GDM1 (cell line): ENCODE results near the gene CHST3.
"Not testable (repeated sequence)": the region's sequence is repeated elsewhere in the genome, so short reads cannot be mapped to it uniquely, and the experiment has no call there.

Source experiments
- DNase-seq: peaks from one replicate; lab custom pipeline; 2025; lab: John Stamatoyannopoulos, UW

The CHST3 gene

GRCh38 chr10:71973777-71974488, 9.7 kb downstream of the CHST3 start:
- no peak for DNase-seq

DNA sequence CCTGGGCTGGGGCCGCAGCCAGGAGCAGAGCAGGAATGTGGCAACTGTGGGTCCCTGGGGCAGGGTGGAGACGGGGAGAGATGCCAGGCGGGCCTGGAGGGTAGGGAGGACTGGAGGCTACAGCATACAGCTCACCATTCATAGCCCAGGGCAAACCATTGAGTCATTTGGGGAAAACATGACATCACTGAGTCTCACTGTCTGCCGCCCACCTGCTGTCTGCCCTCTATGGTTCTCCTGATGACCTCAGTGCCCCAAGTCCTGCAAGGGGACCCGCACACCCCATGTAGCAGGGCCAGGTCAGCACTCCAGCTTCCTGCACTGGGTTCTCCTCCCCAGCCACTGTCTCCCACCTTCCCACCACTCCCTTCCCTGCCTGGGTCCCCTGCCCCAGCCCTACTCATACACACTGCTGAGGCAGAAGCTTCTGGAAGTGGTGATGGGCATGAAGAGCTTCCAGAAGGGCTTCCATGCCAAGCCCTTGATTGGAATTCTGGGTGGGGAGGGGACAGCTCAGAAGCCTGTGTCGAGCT, 10.4 kb downstream of the CHST3 start:
- DNase-seq: no peak

DNA sequence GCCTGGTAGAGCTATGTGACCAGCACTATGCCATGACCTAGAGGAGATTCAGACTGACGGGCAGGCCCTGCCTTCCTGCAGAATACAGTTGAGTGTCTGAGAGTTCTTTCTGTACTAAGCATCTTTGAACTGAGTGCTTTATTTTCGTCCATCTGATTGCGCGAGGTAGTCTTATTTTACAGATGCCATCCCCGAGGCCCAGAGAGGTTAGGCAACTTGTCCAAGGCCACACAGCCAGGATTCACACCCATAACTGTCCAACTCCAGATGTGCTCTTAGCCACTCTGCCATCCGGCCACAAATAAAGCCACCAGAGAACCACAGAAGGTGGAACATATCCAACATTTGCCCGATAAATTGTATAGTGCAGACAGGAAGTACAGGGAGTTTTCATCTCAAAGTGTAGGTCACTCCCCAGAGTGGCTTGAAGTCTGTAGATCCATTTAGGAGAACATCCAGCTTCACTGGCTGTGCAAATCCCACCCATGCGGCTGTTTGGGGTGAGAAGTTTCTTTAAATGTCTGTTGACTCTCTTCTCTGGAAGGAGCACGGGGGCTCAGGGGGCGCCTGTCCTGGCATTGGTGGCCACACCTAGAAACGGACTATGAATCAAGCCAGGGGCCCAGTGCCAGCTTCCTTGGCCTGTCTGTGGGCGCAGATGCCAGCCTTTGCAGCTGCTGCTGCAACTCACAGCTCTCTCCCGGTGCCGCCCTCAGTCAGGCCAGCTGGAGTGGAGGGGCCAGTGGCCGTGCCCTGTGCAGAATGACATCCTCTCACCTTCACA, 11.1 kb downstream of the CHST3 start:
- DNase-seq: no peak

GRCh38 chr10:71975871-71976725, 11.9 kb downstream of the CHST3 start:
- no peak for DNase-seq

- not testable (repeated sequence) for DNase-seq
These were observed 13.4 kb downstream of the CHST3 start for GRCh38 chr10:71977614-71977903.

GRCh38 chr10:71978476-71978875, 14.3 kb downstream of the CHST3 start:
- no peak for DNase-seq

DNA sequence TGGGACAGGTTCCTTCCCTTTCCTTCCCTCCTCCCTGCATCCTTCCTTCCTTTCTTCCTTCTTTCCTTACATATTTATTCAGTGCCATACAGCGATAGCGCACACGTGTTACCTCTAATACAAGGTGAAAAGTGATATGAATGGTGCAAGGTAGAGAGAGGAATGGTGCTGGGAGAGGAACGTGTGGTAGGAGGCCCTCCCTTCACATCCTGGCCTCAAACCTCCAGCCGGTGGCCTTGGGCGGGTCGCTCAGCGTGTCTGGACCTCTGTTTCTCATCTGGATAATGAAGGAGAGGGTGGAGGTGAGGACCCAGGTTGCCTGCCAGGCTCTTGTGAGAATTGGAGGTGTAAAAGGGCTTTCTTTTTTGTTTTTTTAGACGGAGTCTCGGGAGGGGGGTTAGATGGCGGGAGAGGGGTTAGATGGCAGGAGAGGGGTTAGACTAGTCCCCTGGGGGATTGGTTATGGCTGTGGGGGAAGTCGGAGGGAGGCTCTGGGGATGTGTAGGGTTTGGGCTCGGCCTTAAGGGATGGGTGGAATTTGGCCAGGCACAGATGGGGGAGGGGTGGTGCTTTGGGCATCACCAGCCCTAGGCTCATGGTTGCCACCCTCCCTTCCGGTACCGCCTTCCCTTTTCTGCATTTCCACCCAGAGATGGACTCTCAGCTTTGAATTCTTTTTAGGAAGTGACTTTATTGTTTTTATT, 14.9 kb downstream of the CHST3 start:
- no peak for DNase-seq

- DNase-seq: no peak
These were observed 15.5 kb downstream of the CHST3 start for GRCh38 chr10:71979692-71980062.

- DNase-seq: no peak
These were observed 16.2 kb downstream of the CHST3 start for GRCh38 chr10:71980181-71981014.

DNA sequence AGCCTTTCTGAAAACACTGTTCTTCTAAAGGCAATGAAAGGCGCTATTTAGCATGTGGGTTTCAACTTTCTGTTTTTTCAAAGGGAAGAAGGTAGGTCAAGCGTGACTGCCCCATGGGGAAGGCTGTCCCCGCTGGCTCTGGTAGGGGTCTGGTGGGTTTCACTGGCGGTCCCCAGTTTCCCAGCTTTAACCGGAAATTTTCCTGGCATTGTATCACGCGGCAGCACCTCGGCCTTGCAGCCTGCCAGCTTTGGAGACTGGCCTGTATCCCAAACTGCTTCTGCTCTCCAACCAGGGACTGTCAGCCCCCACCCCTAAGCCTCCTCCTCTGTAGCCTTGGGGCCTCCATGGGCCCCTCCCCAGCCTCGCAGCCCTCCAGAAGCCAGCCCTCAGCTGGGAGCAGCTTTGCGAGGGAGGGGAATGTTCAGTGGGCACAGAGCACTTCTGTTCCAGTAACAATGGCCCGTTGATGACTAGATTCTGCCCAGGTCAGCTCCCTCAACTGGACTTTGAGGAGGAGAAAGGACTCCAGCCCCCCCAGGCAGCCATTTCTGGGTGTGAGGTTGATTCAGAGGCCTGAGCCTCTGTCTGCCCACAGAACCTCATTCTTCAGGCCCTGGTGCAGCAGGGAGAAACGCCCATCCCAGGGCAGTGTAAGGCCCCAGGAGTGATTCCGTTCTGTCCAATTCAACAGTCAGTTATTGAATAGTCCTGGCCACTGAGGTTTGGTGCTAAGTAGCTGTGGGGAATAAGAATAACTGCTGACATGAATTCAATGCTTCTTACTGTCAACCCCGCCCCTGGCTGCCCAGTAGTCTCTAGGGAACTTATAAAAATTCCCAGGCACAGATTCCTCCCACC, 17.1 kb downstream of the CHST3 start:
- no peak for DNase-seq

GRCh38 chr10:71981876-71982230, 17.7 kb downstream of the CHST3 start:
- no peak for DNase-seq

- no peak for DNase-seq
These were observed 18.3 kb downstream of the CHST3 start for GRCh38 chr10:71982269-71983178.

- no peak for DNase-seq
These were observed 20.1 kb downstream of the CHST3 start for GRCh38 chr10:71984126-71984808.

DNA sequence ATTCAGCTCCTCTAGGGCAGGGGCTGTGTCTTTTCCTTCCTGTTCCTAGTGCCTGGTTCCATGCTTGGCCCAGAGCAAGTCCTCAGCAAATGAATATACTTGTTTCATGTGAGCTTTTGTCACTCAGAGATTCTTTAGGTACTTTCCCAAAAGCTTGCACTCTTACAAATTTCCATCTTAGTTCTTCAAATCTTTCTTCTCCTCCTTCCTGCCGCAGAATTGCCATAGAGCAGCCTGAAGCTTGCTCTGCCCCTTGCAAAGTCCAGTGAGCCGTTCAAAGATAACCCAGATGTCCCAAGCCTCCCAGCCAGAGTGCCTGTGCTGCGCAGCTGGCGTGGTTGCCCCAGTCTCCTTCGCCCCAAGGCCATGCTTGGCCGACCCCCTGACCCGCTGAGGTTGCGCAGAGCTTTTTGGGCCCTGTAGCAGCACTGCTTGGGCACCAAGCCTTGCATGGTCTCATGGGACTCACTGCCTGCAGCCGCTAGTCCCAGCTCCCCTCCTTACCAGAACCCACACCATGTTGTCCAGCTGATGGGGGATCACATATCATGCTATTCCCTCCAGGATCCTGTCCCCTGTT, 20.7 kb downstream of the CHST3 start:
- DNase-seq: no peak

GRCh38 chr10:71985542-71986250, 21.5 kb downstream of the CHST3 start:
- no peak for DNase-seq

GRCh38 chr10:71988895-71989294, 24.7 kb downstream of the CHST3 start:
- DNase-seq: not testable (repeated sequence)

DNA sequence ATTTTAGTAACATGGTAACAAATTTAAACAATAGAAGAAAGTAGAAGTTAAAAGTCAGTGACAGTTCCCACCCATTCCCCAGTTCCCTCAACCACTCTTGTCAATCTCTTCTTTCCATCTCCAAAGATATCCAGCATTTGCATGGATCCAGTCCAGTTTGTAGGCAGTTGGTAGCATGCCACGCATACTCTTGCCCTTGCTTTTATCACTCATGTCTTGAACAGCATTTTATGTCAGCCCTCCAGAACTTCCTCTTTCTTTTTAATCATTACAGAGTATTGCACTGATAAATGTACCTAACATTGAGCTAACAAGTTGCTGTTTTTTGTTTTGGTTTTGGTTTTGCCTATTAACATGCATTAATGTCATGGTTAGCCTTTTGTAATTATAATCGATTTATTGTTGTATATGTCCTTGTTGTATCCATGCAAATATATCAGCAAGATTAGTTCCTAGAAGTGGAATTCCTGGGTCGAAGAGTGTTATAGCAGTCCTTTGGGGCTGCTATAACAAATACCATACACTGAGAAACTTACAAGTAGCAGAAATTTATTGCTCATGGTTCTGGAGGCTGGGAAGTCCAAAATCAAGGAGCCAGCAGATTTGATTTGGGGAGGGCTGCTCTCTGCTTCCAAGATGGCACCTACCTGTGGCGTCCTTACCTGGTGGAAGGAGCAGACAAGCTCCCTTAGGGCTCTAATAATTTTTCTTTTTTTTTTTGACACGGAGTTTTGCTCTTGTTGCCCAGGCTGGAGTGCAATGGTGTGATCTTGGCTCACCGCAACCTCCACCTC, 25.7 kb downstream of the CHST3 start:
- no peak for DNase-seq
